Vagina (tissue), 2 donors: ENCODE measurements around the gene HCFC1R1.

Experiments used
- CTCF ChIP-seq, 3 experiments: fragments of 450-650 bp in 2 of 3; fragments of 200-600 bp in 1 of 3; sonication (generic) in 1 of 3; IDR thresholded peaks; one replicate each; pipeline ENCODE4 v1.5.1; 2017 to 2019; ENCODE audit warnings: antibody characterized with exemption in 3 of 3, mild to moderate bottlenecking in 2 of 3, moderate library complexity in 2 of 3
- POLR2A ChIP-seq, 2 donors: fragments of 450-650 bp; IDR thresholded peaks; one replicate each; pipeline ENCODE4 v1.6.1; 2017; ENCODE audit warnings: antibody characterized with exemption in 2 of 2, mild to moderate bottlenecking in 2 of 2, moderate library complexity in 2 of 2
- POLR2AphosphoS5 ChIP-seq, 2 donors: sonication (generic); formaldehyde crosslinking; IDR thresholded peaks; one replicate each; pipeline ENCODE4 v1.9.0; 2017; ENCODE audit warnings: antibody characterized with exemption in 2 of 2, mild to moderate bottlenecking in 2 of 2, low read depth in 1 of 2; ENCODE audit not compliant: insufficient read depth in 1 of 2

- TF ChIP-seq CTCF (IDR thresholded peaks at IDR 0.05) (no peak), POLR2AphosphoS5 (IDR thresholded peaks at IDR 0.05; ENCODE audit: insufficient read depth in 1 of 2, low read depth in 1 of 2) (no peak), POLR2A (IDR thresholded peaks at IDR 0.05) (no peak)
These were observed 2.2 kb upstream of the HCFC1R1 start for GRCh38 chr16:3026003-3026378.
